GM12801 (cell line): ENCODE data around the gene ADM5.

ENCODE experiments used
- CTCF ChIP-seq: IDR thresholded peaks from one replicate; pipeline ENCODE4 v1.5.1; 2011; ENCODE audit warnings: control low read depth; ENCODE audit not compliant: insufficient read length; ENCODE audit errors: extremely low read depth

ADM5 gene

GRCh38 chr19:49655570-49656455 is 33.6 kb upstream of the ADM5 start:
- TF ChIP-seq CTCF = no peak

GRCh38 chr19:49656456-49657109 is 32.8 kb upstream of the ADM5 start:
- no peak for TF ChIP-seq CTCF

GRCh38 chr19:49657493-49658138 is 31.8 kb upstream of the ADM5 start:
- TF ChIP-seq CTCF = no peak

GRCh38 chr19:49658139-49658517 is 31.3 kb upstream of the ADM5 start:
- no peak for TF ChIP-seq CTCF

- TF ChIP-seq CTCF = no peak
Observed at GRCh38 chr19:49658566-49659442, 30.6 kb upstream of the ADM5 start.

- no peak for TF ChIP-seq CTCF
Observed at GRCh38 chr19:49660338-49660961, 28.9 kb upstream of the ADM5 start.

- TF ChIP-seq CTCF = no peak
Observed at GRCh38 chr19:49662011-49662410, 27.4 kb upstream of the ADM5 start.
